ENCODE results near the gene GSG1L.

Gene GSG1L

GRCh38 chr16:27822529-27822928, 241.0 kb downstream of the GSG1L start:
- DNase-seq (ENCODE audit: low read depth) = no peak
- no peak overlapping the region for H3K4me3 ChIP-seq (ENCODE audit: low read depth, low read length)
- TF ChIP-seq MYC (IDR thresholded peaks at IDR 0.05; ENCODE audit: low read depth, low read length) = no peak
- no peak for TF ChIP-seq MAX (IDR thresholded peaks at IDR 0.05; ENCODE audit: low read depth, low read length)
- no peak for TF ChIP-seq CTCF (IDR thresholded peaks at IDR 0.05; ENCODE audit: low read depth, low read length)
- TF ChIP-seq POLR2A (IDR thresholded peaks at IDR 0.05; ENCODE audit: extremely low read depth, insufficient read length) = no peak

- TF ChIP-seq POLR2A (IDR thresholded peaks at IDR 0.05; ENCODE audit: extremely low read depth, insufficient read length) = no peak
- no peak for TF ChIP-seq MYC (IDR thresholded peaks at IDR 0.05; ENCODE audit: low read depth, low read length)
- no peak for TF ChIP-seq CTCF (IDR thresholded peaks at IDR 0.05; ENCODE audit: low read depth, low read length)
- no peak for TF ChIP-seq MAX (IDR thresholded peaks at IDR 0.05; ENCODE audit: low read depth, low read length)
- no peak for DNase-seq (ENCODE audit: low read depth)
- H3K4me3 ChIP-seq (ENCODE audit: low read depth, low read length) = no peak overlapping the region
Observed at GRCh38 chr16:27820646-27821345, 242.7 kb downstream of the GSG1L start.

GRCh38 chr16:27819881-27820610, 243.5 kb downstream of the GSG1L start:
- H3K4me3 ChIP-seq (ENCODE audit: low read depth, low read length) = no peak overlapping the region
- TF ChIP-seq POLR2A (IDR thresholded peaks at IDR 0.05; ENCODE audit: extremely low read depth, insufficient read length) (no peak), CTCF (IDR thresholded peaks at IDR 0.05; ENCODE audit: low read depth, low read length) (no peak), MYC (IDR thresholded peaks at IDR 0.05; ENCODE audit: low read depth, low read length) (no peak), MAX (IDR thresholded peaks at IDR 0.05; ENCODE audit: low read depth, low read length) (no peak)
- DNase-seq (ENCODE audit: low read depth) = no peak

- no peak overlapping the region for H3K4me3 ChIP-seq (ENCODE audit: low read depth, low read length)
- TF ChIP-seq POLR2A (IDR thresholded peaks at IDR 0.05; ENCODE audit: extremely low read depth, insufficient read length) (no peak), CTCF (IDR thresholded peaks at IDR 0.05; ENCODE audit: low read depth, low read length) (no peak), MAX (IDR thresholded peaks at IDR 0.05; ENCODE audit: low read depth, low read length) (no peak), MYC (IDR thresholded peaks at IDR 0.05; ENCODE audit: low read depth, low read length) (no peak)
- DNase-seq (ENCODE audit: low read depth) = no peak
Observed at GRCh38 chr16:27819356-27819755, 244.2 kb downstream of the GSG1L start.

GRCh38 chr16:27818246-27818645, 245.3 kb downstream of the GSG1L start:
- TF ChIP-seq MYC (IDR thresholded peaks at IDR 0.05; ENCODE audit: low read depth, low read length) = no peak
- TF ChIP-seq CTCF (IDR thresholded peaks at IDR 0.05; ENCODE audit: low read depth, low read length) = no peak
- no peak for TF ChIP-seq POLR2A (IDR thresholded peaks at IDR 0.05; ENCODE audit: extremely low read depth, insufficient read length)
- TF ChIP-seq MAX (IDR thresholded peaks at IDR 0.05; ENCODE audit: low read depth, low read length) = no peak
- no peak overlapping the region for H3K4me3 ChIP-seq (ENCODE audit: low read depth, low read length)
- DNase-seq (ENCODE audit: low read depth) = no peak

Data from NB4 (cell line).